Neural progenitor cell (in vitro differentiated cells): Measurements from ENCODE around the gene VSIG10L. TPM values are rescaled to one million over a fixed set of nuclear protein-coding genes. Genes with fewer than 3 reads are reported as not detected.

Source experiments
- DNase-seq: peaks from one replicate; pipeline ENCODE4 v3.0.0-alpha.2; 2016; ENCODE audit warnings: low spot score
- H2AFZ ChIP-seq: fragments of 200-600 bp; sonication (generic); replicated peaks from 2 replicates; pipeline ENCODE4 v1.6.1; 2016; ENCODE audit warnings: antibody characterized with exemption
- H3F3A ChIP-seq: fragments of 200-600 bp; sonication (generic); 2 replicates; pipeline ENCODE4 v1.6.1; 2016; ENCODE audit warnings: antibody characterized with exemption, low read depth
- H3K27ac ChIP-seq: fragments of 200-600 bp; sonication (generic); 2 replicates; pipeline ENCODE4 v1.5.1; 2016; ENCODE audit warnings: mild to moderate bottlenecking
- H3K27me3 ChIP-seq: fragments of 200-600 bp; sonication (generic); 2 replicates; pipeline ENCODE4 v1.6.1; 2016; ENCODE audit warnings: mild to moderate bottlenecking, moderate library complexity
- H3K36me3 ChIP-seq: fragments of 200-600 bp; sonication (generic); 2 replicates; pipeline ENCODE4 v1.5.1; 2016
- H3K4me1 ChIP-seq: fragments of 200-600 bp; sonication (generic); 2 replicates; pipeline ENCODE4 v1.6.1; 2016; ENCODE audit warnings: mixed run types
- H3K4me2 ChIP-seq: fragments of 200-600 bp; sonication (generic); 2 replicates; pipeline ENCODE4 v1.6.1; 2016
- H3K4me3 ChIP-seq: fragments of 200-600 bp; sonication (generic); 2 replicates; pipeline ENCODE4 v1.5.1; 2016
- H3K79me2 ChIP-seq: fragments of 200-600 bp; sonication (generic); 2 replicates; pipeline ENCODE4 v1.6.1; 2016; ENCODE audit warnings: low read depth
- H3K9ac ChIP-seq: fragments of 200-600 bp; sonication (generic); 2 replicates; pipeline ENCODE4 v1.6.1; 2016
- H3K9me3 ChIP-seq: fragments of 200-600 bp; sonication (generic); 2 replicates; pipeline ENCODE4 v1.5.1; 2016; ENCODE audit warnings: low read depth
- H4K20me1 ChIP-seq: fragments of 200-600 bp; sonication (generic); 2 replicates; pipeline ENCODE4 v1.6.1; 2016; ENCODE audit warnings: low read depth
- H3K27ac Mint-ChIP-seq: 3 replicates; pipeline ENCODE4 v1.8.0; 2021; ENCODE audit warnings: mixed read lengths
- H3K27me3 Mint-ChIP-seq: 2 replicates; pipeline ENCODE4 v1.8.0; 2022; ENCODE audit warnings: low read depth, mild to moderate bottlenecking, inconsistent platforms, moderate library complexity, mixed read lengths; ENCODE audit not compliant: insufficient read depth
- H3K36me3 Mint-ChIP-seq: 3 replicates; pipeline ENCODE4 v1.8.0; 2021; ENCODE audit warnings: mixed read lengths
- H3K4me1 Mint-ChIP-seq: 3 replicates; pipeline ENCODE4 v1.8.0; 2021; ENCODE audit warnings: mixed read lengths
- H3K4me3 Mint-ChIP-seq: 3 replicates; pipeline ENCODE4 v1.8.0; 2021; ENCODE audit warnings: mild to moderate bottlenecking, moderate library complexity, mixed read lengths
- H3K9me3 Mint-ChIP-seq: 3 replicates; pipeline ENCODE4 v1.8.0; 2020; ENCODE audit warnings: mixed read lengths
- CTCF ChIP-seq: fragments of 200-600 bp; sonication (generic); IDR thresholded peaks from 2 replicates; pipeline ENCODE4 v1.5.1; 2017; ENCODE audit warnings: antibody characterized with exemption, mild to moderate bottlenecking
- EZH2 ChIP-seq: fragments of 200-600 bp; sonication (generic); IDR thresholded peaks from 2 replicates; pipeline ENCODE4 v1.6.1; 2017; ENCODE audit warnings: antibody characterized with exemption, mild to moderate bottlenecking, moderate library complexity
- EZH2phosphoT487 ChIP-seq: fragments of 200-600 bp; sonication (generic); IDR thresholded peaks from 2 replicates; pipeline ENCODE4 v1.6.1; 2017; ENCODE audit warnings: antibody characterized with exemption
- total RNA-seq: library from RNA; depleted of rRNA; stranded (reverse); fragments of >200 nt; gene quantifications from 2 replicates; pipeline ENCODE4 v1.2.3, GENCODE V29; 2015; ENCODE audit warnings: low replicate concordance

VSIG10L gene
- total RNA-seq, 1 donor from 2014 or later, result 2.7 TPM

DNA sequence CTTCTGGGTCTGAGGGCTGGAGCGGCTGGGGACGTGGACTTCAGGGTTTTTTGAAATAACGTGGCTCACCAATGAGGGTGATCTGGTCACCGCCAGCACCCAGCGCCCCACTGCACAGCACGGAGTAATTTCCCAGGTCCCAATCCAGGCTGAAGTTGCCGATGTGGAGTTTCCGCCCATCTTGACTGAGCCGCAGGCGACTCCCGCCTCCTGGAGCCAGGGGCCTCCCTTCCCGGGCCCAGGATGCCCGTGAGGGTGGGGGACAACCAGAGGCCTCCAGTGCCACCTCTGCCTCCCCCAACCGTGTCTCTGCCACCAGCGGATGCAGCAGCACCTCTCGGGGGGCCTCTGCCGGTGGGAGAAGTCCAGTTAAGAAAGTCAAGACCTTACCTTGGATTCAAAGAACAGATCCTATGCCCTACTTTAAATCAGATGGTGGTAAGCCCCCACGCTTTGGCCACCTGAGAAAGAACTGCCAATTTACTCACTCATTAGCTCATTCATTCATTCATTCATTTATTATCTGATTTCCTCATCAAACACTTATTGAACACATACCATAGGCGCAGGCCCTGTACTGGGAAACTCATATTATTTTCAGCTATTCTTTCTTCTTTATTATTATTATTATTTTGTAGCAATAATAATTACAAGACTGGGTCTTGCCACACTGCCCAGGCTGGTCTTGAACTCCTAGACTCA is 3.9 kb downstream of the VSIG10L start:
- H4K20me1 ChIP-seq, result no peaks in the 10 kb centered on the region
- H3F3A ChIP-seq, result peaks cover 6% of the 10 kb centered on the region
- H3K4me2 ChIP-seq, result peak overlapping the region; percentile 74
- H3K27ac ChIP-seq, result no peak overlapping the region
- Mint-ChIP-seq H3K27ac (no peak overlapping the region), H3K4me1 (peaks cover 8% of the 10 kb centered on the region), H3K4me3 (peak overlapping the region; percentile 93), H3K9me3 (no peaks in the 10 kb centered on the region), H3K27me3 (peaks cover 3% of the 10 kb centered on the region), H3K36me3 (no peaks in the 10 kb centered on the region)
- no peak for DNase-seq
- peak overlapping the region; percentile 85 for H3K4me3 ChIP-seq
- peaks cover 4% of the 10 kb centered on the region for H3K4me1 ChIP-seq
- no peak overlapping the region for H3K9ac ChIP-seq
- H3K79me2 ChIP-seq, result no peaks in the 10 kb centered on the region
- H3K27me3 ChIP-seq, result peaks cover 24% of the 10 kb centered on the region
- no peaks in the 10 kb centered on the region for H3K36me3 ChIP-seq
- no peak overlapping the region for H2AFZ ChIP-seq
- TF ChIP-seq CTCF, result no peak
- no peak for TF ChIP-seq EZH2
- TF ChIP-seq EZH2phosphoT487, result no peak
- H3K9me3 ChIP-seq, result no peaks in the 10 kb centered on the region

- no peak for TF ChIP-seq CTCF
- no peak for TF ChIP-seq EZH2
- TF ChIP-seq EZH2phosphoT487, result no peak
- Histone ChIP-seq H3K79me2 (no peaks in the 10 kb centered on the region), H3K9ac (no peak overlapping the region), H3K27ac (no peak overlapping the region), H4K20me1 (no peaks in the 10 kb centered on the region), H3K4me3 (no peak overlapping the region), H3K27me3 (peaks cover 23% of the 10 kb centered on the region), H2AFZ (no peak overlapping the region), H3K36me3 (no peaks in the 10 kb centered on the region), H3K9me3 (no peaks in the 10 kb centered on the region), H3K4me2 (no peak overlapping the region), H3K4me1 (peaks cover 4% of the 10 kb centered on the region), H3F3A (peaks cover 6% of the 10 kb centered on the region)
- Mint-ChIP-seq H3K4me3 (peak overlapping the region; percentile 67), H3K27ac (no peak overlapping the region), H3K9me3 (no peaks in the 10 kb centered on the region), H3K27me3 (no peaks in the 10 kb centered on the region), H3K36me3 (no peaks in the 10 kb centered on the region), H3K4me1 (peaks cover 8% of the 10 kb centered on the region)
- DNase-seq, result no peak
These were observed 4.6 kb downstream of the VSIG10L start for GRCh38 chr19:51337141-51337860.

- H3K36me3 Mint-ChIP-seq, result peaks cover 17% of the 10 kb centered on the region
- peaks cover 4% of the 10 kb centered on the region for H3K27me3 Mint-ChIP-seq
- no peak for TF ChIP-seq CTCF
- no peak for TF ChIP-seq EZH2phosphoT487
- no peak for TF ChIP-seq EZH2
- Histone ChIP-seq H3K9me3 (no peaks in the 10 kb centered on the region), H3K9ac (no peak overlapping the region), H2AFZ (no peak overlapping the region), H3K27me3 (no peaks in the 10 kb centered on the region), H3F3A (no peaks in the 10 kb centered on the region), H4K20me1 (no peaks in the 10 kb centered on the region), H3K79me2 (no peaks in the 10 kb centered on the region), H3K4me2 (no peak overlapping the region), H3K4me3 (no peak overlapping the region), H3K27ac (no peak overlapping the region), H3K36me3 (no peaks in the 10 kb centered on the region), H3K4me1 (no peaks in the 10 kb centered on the region)
- no peak for DNase-seq
- no peak overlapping the region for H3K27ac Mint-ChIP-seq
- no peak overlapping the region for H3K4me3 Mint-ChIP-seq
- H3K9me3 Mint-ChIP-seq, result no peaks in the 10 kb centered on the region
- peaks cover 4% of the 10 kb centered on the region for H3K4me1 Mint-ChIP-seq
These were observed 8.0 kb downstream of the VSIG10L start for GRCh38 chr19:51333836-51334460.
